ENCODE results near the gene UBQLN2.
"Not testable (repeated sequence)": the region's sequence is repeated elsewhere in the genome, so short reads cannot be mapped to it uniquely, and the experiment has no call there.

Gene UBQLN2

DNA sequence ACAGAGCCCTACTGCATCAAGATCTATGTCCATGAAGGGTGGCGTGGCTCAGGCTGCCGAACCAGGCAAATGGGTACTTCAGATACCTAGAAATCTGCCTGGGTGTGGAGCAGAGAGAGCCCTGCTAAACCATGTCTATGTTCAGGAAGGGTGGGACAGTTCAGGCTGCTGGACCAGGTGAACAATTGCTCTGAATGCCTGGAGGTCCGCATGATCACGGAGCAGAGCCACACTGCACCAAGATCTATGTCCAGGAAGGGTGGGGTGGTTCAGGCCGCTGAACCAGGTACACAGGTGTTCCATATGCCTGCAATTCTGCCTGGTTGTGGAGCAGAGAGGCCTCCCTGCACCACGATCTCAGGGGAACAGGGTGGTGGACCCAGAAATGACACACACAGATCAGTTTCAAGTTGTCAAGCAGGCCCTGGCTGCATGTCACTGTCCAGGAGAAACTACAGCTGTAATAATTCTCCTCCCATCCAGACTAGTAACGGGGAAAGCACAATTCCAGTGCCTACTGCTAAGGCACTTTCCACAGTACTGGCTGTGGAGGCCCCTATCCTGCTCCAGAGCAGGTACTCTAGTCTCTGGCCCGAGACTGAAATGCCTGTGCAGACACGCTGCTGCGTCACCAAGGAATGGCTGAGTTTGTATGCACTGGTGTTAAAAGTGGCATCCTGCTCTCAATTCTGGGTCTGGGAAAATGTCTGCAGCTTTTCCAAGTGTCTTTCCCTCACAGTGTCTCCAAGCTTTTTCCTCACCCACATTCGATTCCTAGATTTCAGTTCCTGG is 25.2 kb downstream of the UBQLN2 start:
- DNase-seq (ENCODE audit: extremely low read depth, low read depth) = no peak
- TF ChIP-seq, protein P1, sequence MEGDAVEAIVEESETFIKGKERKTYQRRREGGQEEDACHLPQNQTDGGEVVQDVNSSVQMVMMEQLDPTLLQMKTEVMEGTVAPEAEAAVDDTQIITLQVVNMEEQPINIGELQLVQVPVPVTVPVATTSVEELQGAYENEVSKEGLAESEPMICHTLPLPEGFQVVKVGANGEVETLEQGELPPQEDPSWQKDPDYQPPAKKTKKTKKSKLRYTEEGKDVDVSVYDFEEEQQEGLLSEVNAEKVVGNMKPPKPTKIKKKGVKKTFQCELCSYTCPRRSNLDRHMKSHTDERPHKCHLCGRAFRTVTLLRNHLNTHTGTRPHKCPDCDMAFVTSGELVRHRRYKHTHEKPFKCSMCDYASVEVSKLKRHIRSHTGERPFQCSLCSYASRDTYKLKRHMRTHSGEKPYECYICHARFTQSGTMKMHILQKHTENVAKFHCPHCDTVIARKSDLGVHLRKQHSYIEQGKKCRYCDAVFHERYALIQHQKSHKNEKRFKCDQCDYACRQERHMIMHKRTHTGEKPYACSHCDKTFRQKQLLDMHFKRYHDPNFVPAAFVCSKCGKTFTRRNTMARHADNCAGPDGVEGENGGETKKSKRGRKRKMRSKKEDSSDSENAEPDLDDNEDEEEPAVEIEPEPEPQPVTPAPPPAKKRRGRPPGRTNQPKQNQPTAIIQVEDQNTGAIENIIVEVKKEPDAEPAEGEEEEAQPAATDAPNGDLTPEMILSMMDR (IDR thresholded peaks at IDR 0.05; ENCODE audit: low read depth, low read length) = no peak

DNA sequence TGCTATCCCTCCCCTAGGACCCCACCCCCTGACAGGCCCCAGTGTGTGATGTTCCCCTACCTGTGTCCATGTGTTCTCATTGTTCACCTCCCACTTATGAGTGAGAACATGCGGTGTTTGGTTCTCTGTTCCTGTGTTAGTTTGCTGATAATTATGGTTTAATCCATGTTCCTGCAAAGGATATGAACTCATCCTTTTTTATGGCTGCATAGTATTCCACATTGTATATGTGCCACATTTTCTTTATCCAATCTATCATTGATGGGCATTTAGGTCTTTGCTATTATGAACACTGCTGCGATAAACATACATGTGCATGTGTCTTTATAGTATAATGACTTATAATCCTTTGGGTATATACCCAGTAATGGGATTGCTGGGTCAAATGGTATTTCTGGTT is 28.4 kb downstream of the UBQLN2 start:
- not testable (repeated sequence) for DNase-seq (ENCODE audit: extremely low read depth, low read depth)

DNA sequence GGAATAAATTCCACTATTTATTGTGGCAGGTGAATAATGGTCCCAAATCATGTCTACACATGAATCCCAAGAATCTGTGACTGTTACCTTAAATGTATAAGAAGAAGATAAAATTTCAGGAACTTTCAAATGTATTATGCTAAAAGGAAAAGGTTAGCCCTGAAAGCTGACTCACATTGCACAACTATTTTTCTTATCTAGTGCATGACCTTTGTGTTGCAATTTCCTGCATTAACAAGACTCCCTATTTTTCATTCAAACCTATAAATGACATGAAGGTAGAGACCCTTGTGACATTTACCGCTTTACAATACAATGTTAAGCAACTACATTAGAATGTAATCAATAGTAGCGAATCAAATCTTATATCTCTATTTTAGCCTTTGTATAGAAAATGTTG is 36.7 kb downstream of the UBQLN2 start:
- TF ChIP-seq, protein P1 (IDR thresholded peaks at IDR 0.05; ENCODE audit: low read depth, low read length) = no peak
- DNase-seq (ENCODE audit: extremely low read depth, low read depth) = no peak

DNA sequence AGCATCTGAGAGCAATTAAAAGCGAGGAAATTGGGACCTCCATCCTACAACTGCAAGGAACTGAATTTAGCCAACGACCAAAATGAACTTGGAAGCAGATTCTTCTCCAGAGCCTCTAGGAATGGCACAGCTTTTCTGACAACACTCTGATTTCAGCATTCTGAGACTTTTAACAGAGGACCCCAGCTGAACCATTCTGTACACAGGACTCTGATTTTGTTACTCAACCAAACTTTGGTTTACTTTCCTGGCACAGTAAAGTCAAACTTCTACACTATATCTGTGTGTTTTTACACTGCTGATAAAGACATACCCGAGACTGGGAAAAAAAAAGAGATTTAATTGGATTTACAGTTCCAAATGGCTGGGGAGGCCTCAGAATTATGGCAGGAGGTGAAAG is 37.6 kb downstream of the UBQLN2 start:
- TF ChIP-seq, protein P1 (IDR thresholded peaks at IDR 0.05; ENCODE audit: low read depth, low read length) = no peak
- no peak for DNase-seq (ENCODE audit: extremely low read depth, low read depth)

DNA sequence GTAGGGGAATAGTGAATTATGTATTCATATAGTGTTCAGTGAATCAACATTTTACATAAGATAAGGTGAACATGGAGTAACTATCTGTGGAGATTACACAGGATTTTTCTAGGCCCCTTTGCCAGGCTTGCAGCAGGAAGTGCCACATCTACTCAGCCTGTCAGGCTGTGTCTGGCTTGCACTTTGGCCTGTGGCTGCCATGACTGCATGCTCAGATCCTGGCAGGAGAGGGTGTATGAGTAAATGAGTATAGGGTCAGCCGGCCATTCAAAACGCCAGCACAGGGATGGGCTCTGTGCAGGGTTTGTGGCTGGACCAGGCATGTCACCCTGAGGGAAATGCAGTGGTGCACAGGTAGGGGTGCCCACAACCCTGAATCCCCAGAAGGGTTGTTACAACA is 51.9 kb downstream of the UBQLN2 start:
- no peak for DNase-seq (ENCODE audit: extremely low read depth, low read depth)
- TF ChIP-seq, protein P1 (IDR thresholded peaks at IDR 0.05; ENCODE audit: low read depth, low read length) = no peak

All from AG09319 (cell line).